ENCODE data around the gene CIBAR2.

GRCh38 chr16:85078226-85078625 is 34.0 kb downstream of the CIBAR2 start:
- TF ChIP-seq CTCF (conservative IDR thresholded peaks at IDR 0.05; ENCODE audit: low read length): no peak
- TF ChIP-seq EZH2phosphoT487 (IDR thresholded peaks at IDR 0.05; ENCODE audit: borderline replicate concordance, low read depth, low read length): no peak

Measured in OCI-LY7 (cell line).